ENCODE measurements around the gene GMPR2.

- TF ChIP-seq, protein P1, sequence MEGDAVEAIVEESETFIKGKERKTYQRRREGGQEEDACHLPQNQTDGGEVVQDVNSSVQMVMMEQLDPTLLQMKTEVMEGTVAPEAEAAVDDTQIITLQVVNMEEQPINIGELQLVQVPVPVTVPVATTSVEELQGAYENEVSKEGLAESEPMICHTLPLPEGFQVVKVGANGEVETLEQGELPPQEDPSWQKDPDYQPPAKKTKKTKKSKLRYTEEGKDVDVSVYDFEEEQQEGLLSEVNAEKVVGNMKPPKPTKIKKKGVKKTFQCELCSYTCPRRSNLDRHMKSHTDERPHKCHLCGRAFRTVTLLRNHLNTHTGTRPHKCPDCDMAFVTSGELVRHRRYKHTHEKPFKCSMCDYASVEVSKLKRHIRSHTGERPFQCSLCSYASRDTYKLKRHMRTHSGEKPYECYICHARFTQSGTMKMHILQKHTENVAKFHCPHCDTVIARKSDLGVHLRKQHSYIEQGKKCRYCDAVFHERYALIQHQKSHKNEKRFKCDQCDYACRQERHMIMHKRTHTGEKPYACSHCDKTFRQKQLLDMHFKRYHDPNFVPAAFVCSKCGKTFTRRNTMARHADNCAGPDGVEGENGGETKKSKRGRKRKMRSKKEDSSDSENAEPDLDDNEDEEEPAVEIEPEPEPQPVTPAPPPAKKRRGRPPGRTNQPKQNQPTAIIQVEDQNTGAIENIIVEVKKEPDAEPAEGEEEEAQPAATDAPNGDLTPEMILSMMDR (IDR thresholded peaks at IDR 0.05; ENCODE audit: poor library complexity) = no peak
- no peak for TF ChIP-seq EZH2phosphoT487 (IDR thresholded peaks at IDR 0.05; ENCODE audit: low read depth, severe bottlenecking, unreplicated experiment)
Observed at GRCh38 chr14:24188251-24189058, 44.3 kb upstream of the GMPR2 start, which contains the start of gene IPO4.

Data from hepatocyte (in vitro differentiated cells).